Fibroblast of villous mesenchyme (primary cell): ENCODE measurements around the gene XYLT1. TPM values are rescaled to one million over a fixed set of nuclear protein-coding genes. Genes with fewer than 3 reads are reported as not detected.

Experiments
- DNase-seq: peaks from one replicate; pipeline ENCODE4 v3.0.0-alpha.2; 2010; ENCODE audit warnings: low read depth
- H3K4me3 ChIP-seq: 2 replicates; pipeline ENCODE4 v1.5.1; 2011; ENCODE audit warnings: low read depth, mild to moderate bottlenecking, low read length
- CTCF ChIP-seq: IDR thresholded peaks from 2 replicates; pipeline ENCODE4 v1.5.1; 2012; ENCODE audit warnings: low read depth, mild to moderate bottlenecking, low read length; ENCODE audit not compliant: insufficient read depth
- total RNA-seq: library from RNA; depleted of rRNA; stranded (reverse); fragments of >200 nt; gene quantifications from 2 replicates; pipeline ENCODE4 v1.2.3, GENCODE V29; 2012

XYLT1 gene
- total RNA-seq, 1 donor, result 2.6 TPM

GRCh38 chr16:17327664-17328335 is 143.0 kb downstream of the XYLT1 start:
- H3K4me3 ChIP-seq, result no peak overlapping the region
- DNase-seq, result no peak
- no peak for TF ChIP-seq CTCF

GRCh38 chr16:17325476-17326143 is 145.2 kb downstream of the XYLT1 start:
- no peak for DNase-seq
- no peak for TF ChIP-seq CTCF

GRCh38 chr16:17324451-17324850 is 146.3 kb downstream of the XYLT1 start:
- no peak overlapping the region for H3K4me3 ChIP-seq
- no peak for TF ChIP-seq CTCF
- no peak for DNase-seq

More at GRCh38 chr16:17325476-17326143, 145.2 kb downstream of the XYLT1 start:
- no peak overlapping the region for H3K4me3 ChIP-seq

DNA sequence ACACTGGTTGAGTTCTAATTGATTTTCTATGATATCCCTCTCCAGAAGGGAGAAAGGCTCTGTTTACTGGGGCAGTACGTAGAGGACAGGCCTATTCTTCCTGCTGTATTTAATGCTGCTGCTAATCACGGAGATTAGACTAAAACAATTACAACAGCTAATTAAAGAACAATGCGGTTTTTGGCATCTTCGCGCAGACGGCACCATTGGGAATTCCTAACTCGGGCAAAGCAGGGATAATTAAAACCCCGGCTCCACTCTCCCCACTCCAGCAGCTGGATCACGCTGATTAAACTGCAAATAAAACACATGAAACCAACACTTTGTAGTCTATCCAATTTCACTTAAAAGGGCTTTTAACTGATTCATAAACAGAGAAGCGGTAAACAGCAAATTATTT is 147.6 kb downstream of the XYLT1 start:
- H3K4me3 ChIP-seq, result no peak overlapping the region
- TF ChIP-seq CTCF, result no peak
- DNase-seq, result no peak

GRCh38 chr16:17321824-17322223 is 148.9 kb downstream of the XYLT1 start:
- TF ChIP-seq CTCF, result no peak
- DNase-seq, result no peak
- H3K4me3 ChIP-seq, result no peak overlapping the region

GRCh38 chr16:17320009-17320408 is 150.8 kb downstream of the XYLT1 start:
- no peak for DNase-seq

More at GRCh38 chr16:17320009-17320408, 150.8 kb downstream of the XYLT1 start:
- no peak overlapping the region for H3K4me3 ChIP-seq
- TF ChIP-seq CTCF, result no peak
